ENCODE measurements around the gene DCLK2. TPM values are rescaled to one million over a fixed set of nuclear protein-coding genes. Genes with fewer than 3 reads are reported as not detected.

DCLK2 gene
- total and polyA plus RNA-seq, 2 of the 13 experiments (the other 11 are each of a cell fraction or from before 2014, with no cell fraction given), result not detected

DNA sequence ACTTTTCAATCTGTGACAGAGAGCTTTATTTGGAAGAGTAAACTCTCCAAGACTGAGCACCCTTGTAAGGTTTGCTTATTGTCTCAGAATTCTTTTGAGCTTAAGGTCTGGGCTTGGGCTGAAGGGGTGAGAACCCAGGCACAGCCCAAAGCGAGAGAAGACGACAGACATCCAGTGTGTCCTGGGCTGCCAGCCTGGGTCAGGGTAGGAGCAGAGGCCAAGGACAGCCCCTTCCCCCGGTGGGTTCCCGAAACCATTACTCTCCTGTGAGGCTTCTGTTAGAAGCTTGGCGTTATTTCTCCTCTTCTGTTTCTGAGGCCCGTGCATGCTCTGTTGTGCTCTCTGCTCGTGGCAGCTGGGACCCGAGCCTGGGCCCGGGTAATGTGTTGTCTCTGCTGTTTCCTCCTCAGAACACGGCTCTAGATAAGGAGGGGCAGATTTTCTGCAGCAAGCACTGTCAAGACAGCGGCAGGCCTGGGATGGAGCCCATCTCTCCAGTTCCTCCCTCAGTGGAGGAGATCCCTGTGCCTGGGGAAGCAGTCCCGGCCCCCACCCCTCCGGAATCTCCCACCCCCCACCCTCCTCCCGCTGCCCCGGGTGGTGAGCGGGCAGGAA is 177.5 kb downstream of the DCLK2 start:
- Histone ChIP-seq H3K27ac (ENCODE audit: extremely low read length, insufficient read depth, low read length) (no peak overlapping the region), H3K79me2 (ENCODE audit: insufficient read depth, low read length) (no peaks in the 10 kb centered on the region), H3K27me3 (ENCODE audit: control insufficient read depth in 1 of 2, insufficient read depth in 2 of 2, low read length in 2 of 2) (no peaks in the 10 kb centered on the region), H3K4me1 (ENCODE audit: insufficient read depth, low read length) (peaks cover 49% of the 10 kb centered on the region), H4K20me1 (ENCODE audit: insufficient read depth, low read length) (no peaks in the 10 kb centered on the region), H2AFZ (ENCODE audit: low read length) (no peak overlapping the region), H3K9me3 (ENCODE audit: low read length) (no peaks in the 10 kb centered on the region), H3K4me3 (replicated peaks in 1 of 3; ENCODE audit: insufficient read depth in 1 of 3, low read depth in 2 of 3, low read length in 3 of 3) (no peak overlapping the region), H3K4me2 (ENCODE audit: low read depth, low read length) (no peak overlapping the region), H3K36me3 (replicated peaks in 1 of 2; ENCODE audit: control insufficient read depth in 1 of 2, insufficient read depth in 2 of 2, low read length in 2 of 2) (no peaks in the 10 kb centered on the region), H3K9ac (ENCODE audit: insufficient read depth, low read depth, low read length) (no peak overlapping the region)
- TF ChIP-seq, protein P1, sequence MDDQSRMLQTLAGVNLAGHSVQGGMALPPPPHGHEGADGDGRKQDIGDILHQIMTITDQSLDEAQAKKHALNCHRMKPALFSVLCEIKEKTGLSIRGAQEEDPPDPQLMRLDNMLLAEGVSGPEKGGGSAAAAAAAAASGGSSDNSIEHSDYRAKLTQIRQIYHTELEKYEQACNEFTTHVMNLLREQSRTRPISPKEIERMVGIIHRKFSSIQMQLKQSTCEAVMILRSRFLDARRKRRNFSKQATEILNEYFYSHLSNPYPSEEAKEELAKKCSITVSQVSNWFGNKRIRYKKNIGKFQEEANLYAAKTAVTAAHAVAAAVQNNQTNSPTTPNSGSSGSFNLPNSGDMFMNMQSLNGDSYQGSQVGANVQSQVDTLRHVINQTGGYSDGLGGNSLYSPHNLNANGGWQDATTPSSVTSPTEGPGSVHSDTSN (CRISPR knock-in tag; IDR thresholded peaks at IDR 0.05; ENCODE audit: borderline replicate concordance), result no peak
- TF ChIP-seq ZFP82 (CRISPR knock-in tag; IDR thresholded peaks at IDR 0.05; ENCODE audit: borderline replicate concordance), result no peak
- no peak for TF ChIP-seq ZNF619 (CRISPR knock-in tag; IDR thresholded peaks at IDR 0.05)
- TF ChIP-seq, protein P2, sequence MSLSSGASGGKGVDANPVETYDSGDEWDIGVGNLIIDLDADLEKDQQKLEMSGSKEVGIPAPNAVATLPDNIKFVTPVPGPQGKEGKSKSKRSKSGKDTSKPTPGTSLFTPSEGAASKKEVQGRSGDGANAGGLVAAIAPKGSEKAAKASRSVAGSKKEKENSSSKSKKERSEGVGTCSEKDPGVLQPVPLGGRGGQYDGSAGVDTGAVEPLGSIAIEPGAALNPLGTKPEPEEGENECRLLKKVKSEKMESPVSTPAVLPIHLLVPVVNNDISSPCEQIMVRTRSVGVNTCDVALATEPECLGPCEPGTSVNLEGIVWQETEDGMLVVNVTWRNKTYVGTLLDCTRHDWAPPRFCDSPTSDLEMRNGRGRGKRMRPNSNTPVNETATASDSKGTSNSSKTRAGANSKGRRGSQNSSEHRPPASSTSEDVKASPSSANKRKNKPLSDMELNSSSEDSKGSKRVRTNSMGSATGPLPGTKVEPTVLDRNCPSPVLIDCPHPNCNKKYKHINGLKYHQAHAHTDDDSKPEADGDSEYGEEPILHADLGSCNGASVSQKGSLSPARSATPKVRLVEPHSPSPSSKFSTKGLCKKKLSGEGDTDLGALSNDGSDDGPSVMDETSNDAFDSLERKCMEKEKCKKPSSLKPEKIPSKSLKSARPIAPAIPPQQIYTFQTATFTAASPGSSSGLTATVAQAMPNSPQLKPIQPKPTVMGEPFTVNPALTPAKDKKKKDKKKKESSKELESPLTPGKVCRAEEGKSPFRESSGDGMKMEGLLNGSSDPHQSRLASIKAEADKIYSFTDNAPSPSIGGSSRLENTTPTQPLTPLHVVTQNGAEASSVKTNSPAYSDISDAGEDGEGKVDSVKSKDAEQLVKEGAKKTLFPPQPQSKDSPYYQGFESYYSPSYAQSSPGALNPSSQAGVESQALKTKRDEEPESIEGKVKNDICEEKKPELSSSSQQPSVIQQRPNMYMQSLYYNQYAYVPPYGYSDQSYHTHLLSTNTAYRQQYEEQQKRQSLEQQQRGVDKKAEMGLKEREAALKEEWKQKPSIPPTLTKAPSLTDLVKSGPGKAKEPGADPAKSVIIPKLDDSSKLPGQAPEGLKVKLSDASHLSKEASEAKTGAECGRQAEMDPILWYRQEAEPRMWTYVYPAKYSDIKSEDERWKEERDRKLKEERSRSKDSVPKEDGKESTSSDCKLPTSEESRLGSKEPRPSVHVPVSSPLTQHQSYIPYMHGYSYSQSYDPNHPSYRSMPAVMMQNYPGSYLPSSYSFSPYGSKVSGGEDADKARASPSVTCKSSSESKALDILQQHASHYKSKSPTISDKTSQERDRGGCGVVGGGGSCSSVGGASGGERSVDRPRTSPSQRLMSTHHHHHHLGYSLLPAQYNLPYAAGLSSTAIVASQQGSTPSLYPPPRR (CRISPR knock-in tag; IDR thresholded peaks at IDR 0.05; ENCODE audit: borderline replicate concordance), result no peak
- TF ChIP-seq GTF3A (CRISPR knock-in tag; conservative IDR thresholded peaks at IDR 0.05), result no peak
- TF ChIP-seq, protein P3, sequence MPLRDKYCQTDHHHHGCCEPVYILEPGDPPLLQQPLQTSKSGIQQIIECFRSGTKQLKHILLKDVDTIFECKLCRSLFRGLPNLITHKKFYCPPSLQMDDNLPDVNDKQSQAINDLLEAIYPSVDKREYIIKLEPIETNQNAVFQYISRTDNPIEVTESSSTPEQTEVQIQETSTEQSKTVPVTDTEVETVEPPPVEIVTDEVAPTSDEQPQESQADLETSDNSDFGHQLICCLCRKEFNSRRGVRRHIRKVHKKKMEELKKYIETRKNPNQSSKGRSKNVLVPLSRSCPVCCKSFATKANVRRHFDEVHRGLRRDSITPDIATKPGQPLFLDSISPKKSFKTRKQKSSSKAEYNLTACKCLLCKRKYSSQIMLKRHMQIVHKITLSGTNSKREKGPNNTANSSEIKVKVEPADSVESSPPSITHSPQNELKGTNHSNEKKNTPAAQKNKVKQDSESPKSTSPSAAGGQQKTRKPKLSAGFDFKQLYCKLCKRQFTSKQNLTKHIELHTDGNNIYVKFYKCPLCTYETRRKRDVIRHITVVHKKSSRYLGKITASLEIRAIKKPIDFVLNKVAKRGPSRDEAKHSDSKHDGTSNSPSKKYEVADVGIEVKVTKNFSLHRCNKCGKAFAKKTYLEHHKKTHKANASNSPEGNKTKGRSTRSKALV (CRISPR knock-in tag; IDR thresholded peaks at IDR 0.05), result no peak
- no peak for TF ChIP-seq NFYC (CRISPR knock-in tag; IDR thresholded peaks at IDR 0.05)
- no peak for TF ChIP-seq PHF21A (CRISPR knock-in tag; IDR thresholded peaks at IDR 0.05)
- no peak for TF ChIP-seq TP53 (CRISPR knock-in tag; conservative IDR thresholded peaks at IDR 0.05)
- TF ChIP-seq, protein P4, sequence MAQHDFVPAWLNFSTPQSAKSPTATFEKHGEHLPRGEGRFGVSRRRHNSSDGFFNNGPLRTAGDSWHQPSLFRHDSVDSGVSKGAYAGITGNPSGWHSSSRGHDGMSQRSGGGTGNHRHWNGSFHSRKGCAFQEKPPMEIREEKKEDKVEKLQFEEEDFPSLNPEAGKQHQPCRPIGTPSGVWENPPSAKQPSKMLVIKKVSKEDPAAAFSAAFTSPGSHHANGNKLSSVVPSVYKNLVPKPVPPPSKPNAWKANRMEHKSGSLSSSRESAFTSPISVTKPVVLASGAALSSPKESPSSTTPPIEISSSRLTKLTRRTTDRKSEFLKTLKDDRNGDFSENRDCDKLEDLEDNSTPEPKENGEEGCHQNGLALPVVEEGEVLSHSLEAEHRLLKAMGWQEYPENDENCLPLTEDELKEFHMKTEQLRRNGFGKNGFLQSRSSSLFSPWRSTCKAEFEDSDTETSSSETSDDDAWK (CRISPR knock-in tag; IDR thresholded peaks at IDR 0.05), result no peak
- TF ChIP-seq, protein P5, sequence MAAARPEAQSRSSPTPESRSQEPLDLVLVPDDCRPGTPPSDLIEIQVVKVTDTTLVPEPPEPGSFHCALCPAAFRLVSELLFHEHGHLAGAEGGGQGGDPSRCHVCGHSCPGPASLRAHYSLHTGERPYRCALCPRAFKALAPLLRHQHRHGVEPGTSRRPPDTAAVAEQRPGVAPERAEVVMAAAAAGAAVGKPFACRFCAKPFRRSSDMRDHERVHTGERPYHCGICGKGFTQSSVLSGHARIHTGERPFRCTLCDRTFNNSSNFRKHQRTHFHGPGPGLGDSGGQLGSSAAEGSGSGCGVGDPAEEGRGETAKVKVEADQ (CRISPR knock-in tag; IDR thresholded peaks at IDR 0.05; ENCODE audit: borderline replicate concordance), result no peak
- TF ChIP-seq RNF2 (conservative IDR thresholded peaks at IDR 0.05; ENCODE audit: low read depth), result no peak
- TF ChIP-seq ZNF607 (CRISPR knock-in tag; IDR thresholded peaks at IDR 0.05; ENCODE audit: borderline replicate concordance), result no peak
- TF ChIP-seq RORA (CRISPR knock-in tag; IDR thresholded peaks at IDR 0.05), result no peak
- POLR2A ChIA-PET, result interaction anchor here (1.7 kb wide), 1 partner anchor 9 kb away, joined by 3 read pairs; no protein-coding TSS in a partner anchor
- intact Hi-C loops (cut with micrococcal nuclease; ENCODE audit: unreplicated experiment) (no loop called here), in situ Hi-C loops (cut with HindIII; ENCODE audit: extremely low pct_ligation_motif_present, low pct_unique_long_range_greater_than_20kb) (no loop called here)
- no TSS peak for BruUV-seq (replicated peaks)
- FAIRE-seq (no peak), DNase-seq (ENCODE audit: low spot score) (no peak), ATAC-seq (no peak)
- CTCF ChIA-PET (ENCODE audit: low intra/inter-chr PET ratio, low total read pairs), result no interaction called here
- 71% methylated on average over 14 of the region's 16 CpGs for WGBS (ENCODE audit: low lambda C conversion rate)
